GM12891 (cell line): ENCODE data around the gene CTBP2.

Source experiments
- PAX5 ChIP-seq: IDR thresholded peaks from 2 replicates; pipeline ENCODE4 v1.6.1; 2011; ENCODE audit warnings: low read length, moderate library complexity, mild to moderate bottlenecking; ENCODE audit not compliant: insufficient read depth, severe bottlenecking
- POLR2A ChIP-seq: IDR thresholded peaks from 2 replicates; pipeline ENCODE4 v1.6.1; 2011; ENCODE audit warnings: low read depth, low read length, control low read depth
- POLR2AphosphoS5 ChIP-seq: IDR thresholded peaks from 2 replicates; pipeline ENCODE4 v1.6.1; 2011; ENCODE audit warnings: low read depth, low read length, control low read depth
- POU2F2 ChIP-seq: IDR thresholded peaks from 2 replicates; pipeline ENCODE4 v1.6.1; 2011; ENCODE audit warnings: low read depth, mild to moderate bottlenecking, control low read depth, low read length, moderate library complexity
- TAF1 ChIP-seq: IDR thresholded peaks from 2 replicates; pipeline ENCODE4 v1.6.1; 2011; ENCODE audit warnings: low read depth, low read length, control low read depth

- TF ChIP-seq POLR2A: no peak
- TF ChIP-seq POLR2AphosphoS5: no peak
- TF ChIP-seq PAX5: no peak
- TF ChIP-seq TAF1: no peak
- no peak for TF ChIP-seq POU2F2
These were observed 15.4 kb downstream of the CTBP2 start for GRCh38 chr10:125144693-125145623.
